Natural killer cell treated with Interleukin-12 subunit alpha and Interleukin-12 subunit beta and Interleukin-15 and Interleukin-18, amount 100 ng/mL, for 72 hours (primary cell): ENCODE data around the gene CD40LG. TPM values are rescaled to one million over a fixed set of nuclear protein-coding genes. Genes with fewer than 3 reads are reported as not detected.

Experiments used
- ATAC-seq, 2 donors: fragments of 150-1000 bp; cut with Tn5 transposase in 1 of 2; sonication (Bioruptor Pico), chemical (Tn5 transposase) in 1 of 2; 2 replicates each; pipeline ENCODE4 v1.10.0; 2021
- DNase-seq: peaks from one replicate; pipeline ENCODE4 v3.0.0; 2022; ENCODE audit warnings: low spot score
- H3K27ac Mint-ChIP-seq, 2 donors: 1 replicate in 1 of 2; 2 replicates in 1 of 2; pipeline ENCODE4 v1.8.0; 2022; ENCODE audit warnings: mixed read lengths in 2 of 2, mild to moderate bottlenecking in 1 of 2, moderate library complexity in 1 of 2
- H3K27me3 Mint-ChIP-seq, 2 donors: 1 replicate in 1 of 2; 2 replicates in 1 of 2; pipeline ENCODE4 v1.8.0; 2022; ENCODE audit warnings: mixed read lengths in 2 of 2
- H3K36me3 Mint-ChIP-seq: one replicate; pipeline ENCODE4 v1.8.0; 2022; ENCODE audit warnings: mixed read lengths
- H3K4me1 Mint-ChIP-seq, 2 donors: 1 replicate in 1 of 2; 2 replicates in 1 of 2; pipeline ENCODE4 v1.8.0; 2022; ENCODE audit warnings: low read depth in 2 of 2, mixed read lengths in 2 of 2, mild to moderate bottlenecking in 1 of 2
- H3K4me3 Mint-ChIP-seq: one replicate; pipeline ENCODE4 v1.8.0; 2022; ENCODE audit warnings: mixed read lengths
- H3K9me3 Mint-ChIP-seq: 2 replicates; pipeline ENCODE4 v1.8.0; 2022; ENCODE audit warnings: mixed read lengths
- total RNA-seq, 2 donors: library from RNA; stranded (reverse); gene quantifications; one replicate each; pipeline ENCODE4 v1.2.3, GENCODE V29; 2022

CD40LG gene
- total RNA-seq = 10 to 100 TPM in 1 of 2 donors, 1 to 10 TPM in 1; 9.0 to 10.1 TPM

DNA sequence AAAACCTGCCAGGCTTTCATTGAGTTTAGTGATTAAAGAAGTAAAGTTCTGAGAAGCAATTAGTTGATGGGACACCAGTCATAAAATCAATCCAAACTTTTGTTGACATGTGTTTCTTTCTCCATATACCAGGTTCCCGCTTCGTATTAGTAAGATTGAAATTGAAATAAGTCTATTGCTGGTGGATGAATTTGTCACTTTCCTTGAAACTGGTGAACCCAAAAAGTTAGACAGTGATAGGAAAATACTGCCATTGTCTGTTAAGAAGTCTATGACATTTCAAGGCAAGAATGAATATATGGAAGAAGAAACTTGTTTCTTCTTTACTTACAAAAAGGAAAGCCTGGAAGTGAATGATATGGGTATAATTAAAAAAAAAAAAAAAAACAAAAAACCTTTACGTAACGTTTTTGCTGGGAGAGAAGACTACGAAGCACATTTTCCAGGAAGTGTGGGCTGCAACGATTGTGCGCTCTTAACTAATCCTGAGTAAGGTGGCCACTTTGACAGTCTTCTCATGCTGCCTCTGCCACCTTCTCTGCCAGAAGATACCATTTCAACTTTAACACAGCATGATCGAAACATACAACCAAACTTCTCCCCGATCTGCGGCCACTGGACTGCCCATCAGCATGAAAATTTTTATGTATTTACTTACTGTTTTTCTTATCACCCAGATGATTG lies at the start of gene CD40LG:
CD40LG (plus strand) TSS at position 482 of the 684 bp plus-strand sequence; CDS start at position 573, 91 bp downstream.
- Mint-ChIP-seq H3K36me3 (peaks cover 13% of the 10 kb centered on the region), H3K27ac (peak within 1 kb of the TSS; percentile 51 to 61), H3K4me1 (peaks cover 19 to 26% of the 10 kb centered on the region in 2 donors), H3K4me3 (peak within 1 kb of the TSS; percentile 60), H3K9me3 (no peaks in the 10 kb centered on the region), H3K27me3 (peaks cover 0 to 13% of the 10 kb centered on the region in 2 donors)
- ATAC-seq (no peak), DNase-seq (no peak)

DNA sequence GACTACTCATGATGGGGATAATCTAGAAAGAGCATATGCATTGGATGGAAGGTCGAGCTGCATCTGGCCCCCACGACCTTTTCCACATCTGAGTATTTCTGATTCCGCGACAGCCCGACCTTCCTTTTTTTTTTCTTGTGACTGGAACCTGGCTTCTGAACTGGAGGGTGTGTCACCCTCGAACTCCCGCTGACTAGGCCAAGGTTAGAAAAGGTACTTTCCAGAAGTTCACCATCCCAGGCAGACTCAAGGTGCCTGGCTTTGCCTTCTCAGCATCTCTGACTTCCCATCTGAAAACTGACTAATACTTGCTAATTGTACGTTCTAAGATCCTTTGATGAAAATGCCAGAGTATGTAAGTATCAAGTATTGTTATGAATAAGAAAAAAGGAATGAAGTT lies 49.3 kb upstream of the CD40LG start:
- H3K27ac Mint-ChIP-seq = peak overlapping the region; percentile 11 to 17
- H3K36me3 Mint-ChIP-seq = no peaks in the 10 kb centered on the region
- H3K9me3 Mint-ChIP-seq = no peaks in the 10 kb centered on the region
- DNase-seq (no peak), ATAC-seq (no peak)
- peak overlapping the region; percentile 13 for H3K4me3 Mint-ChIP-seq
- H3K27me3 Mint-ChIP-seq = peaks cover 0 to 25% of the 10 kb centered on the region in 2 donors
- peaks cover 10 to 23% of the 10 kb centered on the region in 2 donors for H3K4me1 Mint-ChIP-seq

DNA sequence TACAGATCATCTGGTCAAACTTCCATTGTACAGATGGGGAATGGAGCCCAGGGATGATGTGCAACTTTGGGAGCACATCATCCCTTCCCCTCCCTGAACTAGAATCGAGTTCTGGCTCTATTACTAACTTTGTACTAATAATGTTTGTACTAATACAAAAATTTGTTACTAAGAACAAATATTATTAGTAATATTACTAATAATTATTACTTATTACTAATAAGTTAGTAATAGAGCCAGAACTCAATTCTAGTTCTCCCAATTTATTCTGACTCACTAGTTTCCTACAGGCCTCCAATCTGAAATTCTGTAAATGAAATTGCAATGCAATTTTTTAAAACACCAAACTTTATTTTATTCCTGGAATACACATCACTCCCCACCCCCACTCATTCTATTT lies 47.9 kb upstream of the CD40LG start:
- no peak for ATAC-seq
- Mint-ChIP-seq H3K27me3 (peaks cover 0 to 20% of the 10 kb centered on the region in 2 donors), H3K27ac (no peak overlapping the region), H3K4me1 (peaks cover 12 to 25% of the 10 kb centered on the region in 2 donors), H3K4me3 (no peak overlapping the region), H3K9me3 (no peaks in the 10 kb centered on the region), H3K36me3 (no peaks in the 10 kb centered on the region)
- DNase-seq = no peak

DNA sequence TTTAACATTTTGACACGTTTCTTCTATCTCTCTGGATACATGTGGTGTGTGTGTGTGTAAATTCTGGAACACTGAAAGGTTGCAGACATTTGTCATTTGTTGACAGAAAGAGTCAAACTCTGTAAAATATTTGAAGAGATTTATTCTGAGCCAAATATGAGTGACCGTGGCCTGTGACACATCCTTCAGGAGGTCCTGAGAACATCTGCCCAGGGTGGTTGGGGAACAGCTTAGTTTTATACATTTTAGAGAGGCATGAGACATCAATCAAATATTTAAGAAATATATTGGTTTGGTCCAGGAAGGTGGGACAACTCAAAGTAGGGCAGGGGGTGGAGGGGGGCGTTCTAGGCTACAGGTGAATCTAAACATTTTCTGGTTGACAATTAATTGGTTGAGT lies 40.7 kb upstream of the CD40LG start:
- ATAC-seq (no peak), DNase-seq (no peak)
- Mint-ChIP-seq H3K36me3 (no peaks in the 10 kb centered on the region), H3K4me1 (peaks cover 21 to 31% of the 10 kb centered on the region in 2 donors), H3K27ac (no peak overlapping the region), H3K9me3 (no peaks in the 10 kb centered on the region), H3K27me3 (peaks cover 0 to 21% of the 10 kb centered on the region in 2 donors), H3K4me3 (no peak overlapping the region)

DNA sequence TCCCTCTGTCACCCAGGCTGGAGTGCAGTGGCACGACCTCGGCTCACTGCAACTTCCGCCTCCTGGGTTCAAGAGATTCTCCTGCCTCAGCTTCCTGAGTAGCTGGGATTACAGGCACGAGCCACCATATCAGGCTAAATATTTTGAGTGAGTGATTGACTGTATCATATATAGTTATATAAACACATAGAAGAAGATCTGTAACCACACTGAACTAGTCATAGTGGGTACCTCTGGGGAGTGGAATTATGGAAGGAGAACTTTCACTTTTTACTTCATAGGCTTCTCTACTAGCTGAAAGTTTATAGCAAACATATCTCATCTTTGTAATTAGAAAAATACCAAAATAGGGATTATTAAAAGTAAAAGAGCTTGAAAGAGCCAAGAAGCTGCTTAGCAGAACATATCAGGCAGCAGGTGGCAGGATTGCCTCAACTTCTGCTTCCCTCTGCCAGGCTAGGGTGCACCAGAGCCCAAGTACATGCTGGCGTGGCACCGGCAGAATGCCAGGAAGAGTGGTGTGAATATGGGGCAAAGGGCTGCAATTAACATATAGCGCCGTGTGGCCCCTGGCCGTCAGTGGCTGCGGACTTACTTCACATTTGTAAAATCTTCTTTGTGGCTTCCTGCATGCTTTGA lies 39.5 kb upstream of the CD40LG start:
- peak; percentile 71 to 79 for ATAC-seq
- peak overlapping the region; percentile 10 for H3K4me3 Mint-ChIP-seq
- H3K27ac Mint-ChIP-seq = peak overlapping the region in 1 of 2 donors; percentile 81
- peaks cover 16 to 24% of the 10 kb centered on the region in 2 donors for H3K4me1 Mint-ChIP-seq
- no peaks in the 10 kb centered on the region for H3K9me3 Mint-ChIP-seq
- H3K27me3 Mint-ChIP-seq = peaks cover 0 to 17% of the 10 kb centered on the region in 2 donors
- H3K36me3 Mint-ChIP-seq = no peaks in the 10 kb centered on the region
- DNase-seq = peak; percentile 68

DNA sequence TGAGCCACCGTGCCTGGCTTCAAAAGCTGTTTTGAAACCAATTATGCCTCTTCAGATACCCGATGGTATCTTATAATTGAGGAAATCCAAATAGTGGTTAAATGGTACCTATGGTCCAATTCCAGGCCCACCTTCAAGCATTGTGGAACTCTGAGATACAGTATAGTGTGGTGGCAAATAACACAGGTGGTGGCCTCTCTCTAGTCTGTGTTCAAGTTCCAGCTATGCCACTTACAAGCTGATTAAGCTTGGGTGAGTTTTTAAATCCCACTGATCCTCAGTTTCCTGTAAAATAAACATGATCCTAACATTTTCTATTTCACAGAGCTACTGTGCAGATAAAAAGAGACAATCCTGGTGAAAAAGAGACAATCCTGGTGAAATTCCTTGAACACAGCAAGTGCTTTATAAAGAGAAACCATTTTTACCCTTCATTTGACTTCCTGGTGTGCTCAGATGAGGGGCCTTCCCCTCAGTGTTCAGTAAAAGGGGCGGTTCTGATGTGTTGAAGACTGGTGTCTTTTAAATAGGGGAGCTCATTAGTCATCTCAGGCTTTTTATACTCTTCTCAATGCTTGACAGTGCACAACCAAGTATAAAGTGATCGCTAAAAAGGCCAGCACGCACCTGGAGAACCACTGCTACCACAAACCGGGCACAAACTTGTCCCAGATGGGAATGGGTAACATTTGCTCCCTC lies 30.8 kb upstream of the CD40LG start:
- Mint-ChIP-seq H3K4me1 (peaks cover 24 to 28% of the 10 kb centered on the region in 2 donors), H3K27me3 (peaks cover 0 to 8% of the 10 kb centered on the region in 2 donors), H3K9me3 (no peaks in the 10 kb centered on the region), H3K27ac (peak overlapping the region; percentile 68 to 73), H3K4me3 (no peak overlapping the region), H3K36me3 (no peaks in the 10 kb centered on the region)
- DNase-seq = no peak
- peak; percentile 67 to 91 for ATAC-seq

DNA sequence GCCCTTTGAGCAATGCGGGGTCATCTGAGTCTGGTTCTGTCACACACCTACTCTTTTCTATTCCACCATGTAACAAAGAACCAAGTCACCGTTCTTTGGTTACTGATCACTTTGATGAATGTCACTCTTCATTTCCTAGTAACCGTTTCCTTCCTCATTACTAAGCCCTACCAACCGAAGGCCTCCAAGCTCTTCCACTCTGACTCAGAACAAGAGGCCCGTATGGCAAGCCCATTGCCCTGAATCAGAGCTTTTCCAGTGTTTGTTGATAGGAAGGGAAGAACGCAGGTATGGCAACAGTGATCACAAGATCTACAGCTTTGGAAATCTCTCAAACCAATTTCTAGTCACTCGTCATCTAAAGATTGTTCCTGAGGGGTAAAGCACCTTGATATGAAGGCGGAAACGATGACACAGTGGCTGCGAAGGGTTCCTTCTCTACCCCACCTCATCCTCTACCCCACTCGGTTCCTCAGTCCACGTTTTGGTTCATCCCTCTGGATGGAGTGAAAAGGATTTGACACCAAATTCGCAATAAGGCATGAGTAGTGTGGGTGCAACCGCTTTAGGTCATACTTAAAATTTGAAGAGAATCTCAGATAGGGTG lies 28.0 kb upstream of the CD40LG start:
- Mint-ChIP-seq H3K27ac (peak overlapping the region; percentile 68 to 73), H3K27me3 (peaks cover 0 to 14% of the 10 kb centered on the region in 2 donors), H3K4me1 (peaks cover 42 to 48% of the 10 kb centered on the region in 2 donors), H3K4me3 (peak overlapping the region; percentile 58), H3K9me3 (peaks cover 3% of the 10 kb centered on the region), H3K36me3 (peaks cover 7% of the 10 kb centered on the region)
- peak; percentile 29 to 59 for ATAC-seq
- DNase-seq = no peak

DNA sequence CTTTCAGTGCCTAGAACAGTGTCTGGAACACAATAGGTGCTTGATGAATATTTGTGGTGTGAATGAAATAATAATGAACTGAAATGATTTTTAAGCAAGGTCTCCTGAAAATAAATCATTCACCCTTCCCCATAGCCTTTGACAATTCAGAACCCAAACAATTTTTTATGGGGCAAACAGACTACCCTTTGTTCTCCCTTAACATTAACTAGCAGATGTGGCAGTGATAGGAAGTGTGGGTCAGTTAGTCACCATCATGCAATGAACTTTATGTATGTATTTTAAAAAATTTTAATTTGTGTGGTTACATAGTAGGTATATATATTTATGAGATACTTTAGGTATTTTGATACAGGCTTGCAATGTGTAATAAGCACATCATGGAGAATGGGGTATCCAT lies 27.2 kb upstream of the CD40LG start:
- DNase-seq (no peak), ATAC-seq (no peak)
- peaks cover 3% of the 10 kb centered on the region for H3K9me3 Mint-ChIP-seq
- peak overlapping the region; percentile 68 to 73 for H3K27ac Mint-ChIP-seq
- H3K4me1 Mint-ChIP-seq = peaks cover 45 to 49% of the 10 kb centered on the region in 2 donors
- H3K36me3 Mint-ChIP-seq = peaks cover 7% of the 10 kb centered on the region
- H3K4me3 Mint-ChIP-seq = peak overlapping the region; percentile 15
- H3K27me3 Mint-ChIP-seq = peaks cover 0 to 14% of the 10 kb centered on the region in 2 donors

DNA sequence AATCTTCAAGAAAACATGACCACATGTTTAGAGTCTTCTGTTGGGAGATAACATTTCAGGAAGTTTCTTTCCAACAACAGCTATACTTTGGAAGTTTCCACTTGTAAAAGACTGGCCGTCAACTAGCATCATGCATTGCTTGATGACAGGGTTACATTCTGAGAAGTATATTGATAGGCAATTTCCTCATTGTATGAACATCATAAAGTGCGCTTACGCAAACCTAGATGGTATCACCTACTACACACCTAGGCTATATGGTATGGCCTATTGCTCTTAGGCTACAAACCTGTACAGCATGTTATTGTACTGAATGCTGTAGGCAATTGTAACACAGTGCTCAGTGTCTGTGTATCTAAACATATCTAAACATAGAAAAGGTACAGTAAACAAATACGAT lies 25.4 kb upstream of the CD40LG start:
- Mint-ChIP-seq H3K4me1 (peaks cover 56 to 65% of the 10 kb centered on the region in 2 donors), H3K27me3 (peaks cover 0 to 15% of the 10 kb centered on the region in 2 donors)

DNA sequence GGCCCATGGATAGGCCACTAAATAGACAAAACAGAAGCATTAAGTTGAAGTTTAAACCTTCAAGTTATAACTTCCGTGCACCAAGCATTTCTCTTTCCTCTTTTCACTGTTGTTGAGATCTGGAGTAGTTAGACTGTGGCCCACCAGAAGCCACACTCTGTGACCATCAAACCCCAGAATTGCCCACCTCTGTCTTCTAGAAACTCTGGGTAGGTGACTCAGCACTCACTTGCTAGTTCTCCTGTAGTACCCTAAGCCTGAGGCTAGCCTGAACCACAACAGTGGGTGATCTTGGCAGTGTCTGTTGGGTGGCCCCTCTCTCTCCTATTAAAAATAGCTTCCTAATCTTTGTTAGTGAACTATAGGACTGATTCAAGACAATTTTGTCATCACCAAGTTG lies 24.6 kb upstream of the CD40LG start:
- ATAC-seq (peak; percentile 69 to 79), DNase-seq (no peak)
- peaks cover 0 to 17% of the 10 kb centered on the region in 2 donors for H3K27me3 Mint-ChIP-seq
- H3K4me3 Mint-ChIP-seq = peak overlapping the region; percentile 72
- H3K4me1 Mint-ChIP-seq = peaks cover 62 to 71% of the 10 kb centered on the region in 2 donors
- peaks cover 3% of the 10 kb centered on the region for H3K9me3 Mint-ChIP-seq
- H3K36me3 Mint-ChIP-seq = peaks cover 7% of the 10 kb centered on the region
- H3K27ac Mint-ChIP-seq = peak overlapping the region; percentile 84 to 98

More for the DNA sequence above, 25.4 kb upstream of the CD40LG start:
- ATAC-seq (no peak), DNase-seq (no peak)
- Mint-ChIP-seq H3K36me3 (peaks cover 7% of the 10 kb centered on the region), H3K9me3 (peaks cover 3% of the 10 kb centered on the region), H3K27ac (peak overlapping the region; percentile 84 to 98), H3K4me3 (no peak overlapping the region)

DNA sequence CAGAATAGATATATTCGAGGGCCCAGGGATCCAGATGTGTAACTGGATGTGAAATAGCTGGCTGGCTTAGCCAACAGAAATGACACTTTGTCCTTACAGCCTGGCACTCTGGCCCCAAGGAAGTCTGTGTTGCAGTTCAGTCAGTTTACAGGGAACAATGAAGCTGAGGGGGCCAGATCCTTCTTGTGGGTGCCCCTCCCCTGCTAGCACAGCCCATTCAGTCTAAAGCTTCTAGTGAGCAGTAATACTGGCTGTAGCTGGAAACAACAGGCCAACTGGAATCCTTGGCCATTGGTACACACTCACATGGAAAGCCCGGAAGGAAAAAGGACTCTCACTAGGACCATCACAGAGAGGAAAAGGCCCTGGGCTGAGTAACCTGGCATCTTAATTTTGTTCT lies 22.7 kb upstream of the CD40LG start:
- Mint-ChIP-seq H3K36me3 (peaks cover 7% of the 10 kb centered on the region), H3K27ac (peak overlapping the region; percentile 84 to 98), H3K4me1 (peaks cover 56 to 67% of the 10 kb centered on the region in 2 donors), H3K27me3 (peaks cover 0 to 11% of the 10 kb centered on the region in 2 donors), H3K4me3 (no peak overlapping the region), H3K9me3 (peaks cover 3% of the 10 kb centered on the region)
- DNase-seq (no peak), ATAC-seq (no peak)

DNA sequence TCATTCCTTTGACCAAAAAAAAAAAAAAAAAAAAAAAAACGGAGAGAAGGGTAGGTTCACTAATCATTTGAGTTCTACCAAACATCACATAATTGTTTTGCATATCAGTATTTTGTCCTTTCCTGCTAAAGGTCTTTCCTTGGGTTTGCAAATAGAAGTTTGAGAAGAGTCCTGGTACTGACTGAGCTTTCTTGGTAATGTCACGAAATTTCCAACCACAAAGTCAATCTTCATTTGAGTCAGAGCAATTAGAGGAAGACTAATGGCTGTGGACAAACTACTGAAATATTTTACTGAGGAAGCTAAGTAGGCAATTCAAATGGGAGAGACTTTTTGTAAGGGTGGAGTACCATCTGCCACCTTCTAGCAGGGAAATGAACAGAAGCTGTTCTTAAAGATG lies 21.7 kb upstream of the CD40LG start:
- H3K9me3 Mint-ChIP-seq = peaks cover 3% of the 10 kb centered on the region
- peaks cover 58 to 69% of the 10 kb centered on the region in 2 donors for H3K4me1 Mint-ChIP-seq
- DNase-seq = no peak
- H3K27ac Mint-ChIP-seq = peak overlapping the region; percentile 84 to 98
- peaks cover 0 to 11% of the 10 kb centered on the region in 2 donors for H3K27me3 Mint-ChIP-seq
- H3K4me3 Mint-ChIP-seq = peak overlapping the region; percentile 85
- H3K36me3 Mint-ChIP-seq = peaks cover 7% of the 10 kb centered on the region
- ATAC-seq = peak; percentile 61 to 73

DNA sequence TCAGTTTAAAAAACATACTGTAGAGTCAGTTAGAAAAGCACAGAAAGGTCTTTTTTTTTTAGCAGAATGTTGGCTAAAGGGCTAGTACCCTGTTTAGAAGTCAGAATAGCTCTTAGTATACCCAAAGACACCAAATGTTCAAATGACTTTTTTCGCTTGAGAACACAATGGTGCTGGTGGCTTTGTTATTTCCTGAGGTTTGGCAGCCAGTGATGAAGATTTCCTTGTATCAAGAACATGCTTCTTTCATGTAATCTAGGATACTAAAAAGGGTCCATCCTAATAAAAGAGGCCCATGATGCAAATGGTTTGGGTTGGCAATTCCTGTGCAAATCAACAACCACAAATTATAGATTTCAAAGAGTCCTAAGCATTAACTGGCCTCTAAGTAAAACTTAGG lies 21.1 kb upstream of the CD40LG start:
- Mint-ChIP-seq H3K9me3 (peaks cover 3% of the 10 kb centered on the region), H3K36me3 (peaks cover 7% of the 10 kb centered on the region), H3K4me1 (peaks cover 55 to 67% of the 10 kb centered on the region in 2 donors), H3K27ac (peak overlapping the region; percentile 84 to 98), H3K4me3 (peak overlapping the region; percentile 85), H3K27me3 (peaks cover 0 to 11% of the 10 kb centered on the region in 2 donors)
- DNase-seq = no peak
- no peak for ATAC-seq
